LNCaP clone FGC (cell line): ENCODE measurements around the gene KIR3DL1.
"Not testable (repeated sequence)": the region's sequence is repeated elsewhere in the genome, so short reads cannot be mapped to it uniquely, and the experiment has no call there.

ENCODE experiments used
- DNase-seq: peaks from one replicate; pipeline ENCODE4 v3.0.0-alpha.2; 2011; ENCODE audit warnings: low read depth
- H3K4me3 ChIP-seq: 2 replicates; pipeline ENCODE4 v1.5.1; 2011; ENCODE audit warnings: mild to moderate bottlenecking, low read depth, low read length, control low read depth
- TF ChIP-seq, protein P1 (sequence below): IDR thresholded peaks from 2 replicates; pipeline ENCODE4 v1.5.1; 2012; ENCODE audit warnings: mild to moderate bottlenecking; ENCODE audit not compliant: control insufficient read depth, insufficient read depth; ENCODE audit errors: extremely low read depth

The KIR3DL1 gene

DNA sequence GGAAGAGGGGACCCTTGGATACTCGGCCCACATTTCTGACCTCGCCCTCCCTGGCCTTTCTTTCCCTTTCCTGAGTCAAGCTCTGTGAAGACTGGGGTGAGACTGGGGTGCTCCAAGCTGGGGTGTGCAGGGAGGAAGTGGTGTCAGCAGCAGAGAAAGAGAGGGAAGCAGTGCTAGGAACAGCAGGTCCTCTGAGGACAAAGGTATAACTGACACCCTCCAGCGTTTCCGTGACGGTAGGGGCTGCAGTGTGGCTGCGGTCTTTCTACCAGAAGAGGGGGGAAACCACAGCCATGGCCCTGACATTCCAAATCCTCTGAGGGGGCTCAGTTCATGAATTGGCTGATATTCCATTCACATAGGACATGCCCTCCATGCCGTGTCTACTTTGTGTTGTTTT lies 35.1 kb downstream of the KIR3DL1 start:
- TF ChIP-seq, protein P1, sequence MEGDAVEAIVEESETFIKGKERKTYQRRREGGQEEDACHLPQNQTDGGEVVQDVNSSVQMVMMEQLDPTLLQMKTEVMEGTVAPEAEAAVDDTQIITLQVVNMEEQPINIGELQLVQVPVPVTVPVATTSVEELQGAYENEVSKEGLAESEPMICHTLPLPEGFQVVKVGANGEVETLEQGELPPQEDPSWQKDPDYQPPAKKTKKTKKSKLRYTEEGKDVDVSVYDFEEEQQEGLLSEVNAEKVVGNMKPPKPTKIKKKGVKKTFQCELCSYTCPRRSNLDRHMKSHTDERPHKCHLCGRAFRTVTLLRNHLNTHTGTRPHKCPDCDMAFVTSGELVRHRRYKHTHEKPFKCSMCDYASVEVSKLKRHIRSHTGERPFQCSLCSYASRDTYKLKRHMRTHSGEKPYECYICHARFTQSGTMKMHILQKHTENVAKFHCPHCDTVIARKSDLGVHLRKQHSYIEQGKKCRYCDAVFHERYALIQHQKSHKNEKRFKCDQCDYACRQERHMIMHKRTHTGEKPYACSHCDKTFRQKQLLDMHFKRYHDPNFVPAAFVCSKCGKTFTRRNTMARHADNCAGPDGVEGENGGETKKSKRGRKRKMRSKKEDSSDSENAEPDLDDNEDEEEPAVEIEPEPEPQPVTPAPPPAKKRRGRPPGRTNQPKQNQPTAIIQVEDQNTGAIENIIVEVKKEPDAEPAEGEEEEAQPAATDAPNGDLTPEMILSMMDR: no peak
- no peak for DNase-seq

DNA sequence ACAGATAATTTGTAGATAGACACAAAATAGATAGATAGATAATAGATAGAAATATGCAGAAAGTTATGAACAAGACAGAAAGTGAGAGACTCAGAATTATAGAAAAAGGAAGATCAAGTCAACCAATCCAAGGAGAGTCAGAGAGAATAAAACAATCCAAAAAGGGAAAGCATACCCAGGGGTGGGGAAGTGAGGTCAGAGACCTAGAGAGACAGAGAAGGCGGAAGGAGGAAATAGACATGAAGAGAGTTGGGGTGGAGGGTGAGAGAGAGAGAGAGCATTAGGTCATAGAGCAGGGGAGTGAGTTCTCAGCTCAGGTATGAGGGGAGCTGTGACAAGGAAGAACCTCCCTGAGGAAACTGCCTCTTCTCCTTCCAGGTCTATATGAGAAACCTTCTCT lies 39.0 kb downstream of the KIR3DL1 start:
- not testable (repeated sequence) for H3K4me3 ChIP-seq, DNase-seq

More for the DNA sequence above, 35.1 kb downstream of the KIR3DL1 start:
- no peak overlapping the region for H3K4me3 ChIP-seq

DNA sequence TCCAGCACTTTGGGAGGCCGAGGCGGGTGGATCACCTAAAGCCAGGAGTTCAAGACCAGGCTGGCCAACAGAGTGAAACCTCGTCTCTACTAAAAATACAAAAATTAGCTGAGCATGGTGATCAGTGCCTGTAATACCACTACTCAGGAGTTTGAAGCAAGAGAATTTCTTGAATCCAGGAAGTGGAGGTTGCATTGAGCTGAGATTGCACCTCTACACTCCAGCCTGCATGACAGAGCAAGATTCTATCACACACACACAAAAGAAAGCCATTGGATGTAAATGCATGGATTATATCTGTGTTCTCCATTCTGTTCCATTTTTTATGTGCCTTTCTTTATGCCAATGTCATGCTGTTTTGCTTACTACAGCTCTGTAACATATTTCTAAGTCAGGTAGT lies 42.2 kb downstream of the KIR3DL1 start:
- not testable (repeated sequence) for DNase-seq, H3K4me3 ChIP-seq

DNA sequence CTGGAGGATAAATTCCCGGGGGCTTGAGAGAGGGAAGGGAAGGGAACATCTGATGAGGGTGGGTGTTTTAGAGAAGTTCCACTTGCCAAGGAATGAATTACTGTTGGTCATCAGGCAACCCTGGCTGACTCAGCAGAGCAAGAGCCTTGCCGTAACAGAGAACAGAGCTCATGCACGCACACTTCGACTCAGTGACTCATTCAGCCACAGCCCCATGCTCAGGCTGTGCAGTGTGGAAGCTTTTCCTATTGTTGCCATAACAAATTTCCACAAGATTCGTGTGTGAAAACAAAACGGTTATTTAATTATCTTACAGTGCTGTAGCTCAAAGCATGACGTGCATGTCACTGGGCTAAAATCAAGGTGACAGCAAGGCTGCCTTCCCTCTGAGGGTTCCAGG lies 43.2 kb downstream of the KIR3DL1 start:
- not testable (repeated sequence) for H3K4me3 ChIP-seq, DNase-seq

DNA sequence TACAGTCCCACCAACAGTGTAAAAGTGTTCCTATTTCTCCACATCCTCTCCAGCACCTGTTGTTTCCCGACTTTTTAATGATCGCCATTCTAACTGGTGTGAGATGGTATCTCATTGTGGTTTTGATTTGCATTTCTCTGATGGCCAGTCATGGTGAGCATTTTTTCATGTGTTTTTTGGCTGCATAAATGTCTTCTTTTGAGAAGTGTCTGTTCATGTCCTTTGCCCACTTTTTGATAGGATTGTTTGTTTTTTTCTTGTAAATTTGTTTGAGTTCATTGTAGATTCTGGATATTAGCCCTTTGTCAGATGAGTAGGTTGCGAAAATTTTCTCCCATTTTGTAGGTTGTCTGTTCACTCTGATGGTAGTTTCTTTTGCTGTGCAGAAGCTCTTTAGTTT lies 47.2 kb downstream of the KIR3DL1 start:
- H3K4me3 ChIP-seq, DNase-seq: not testable (repeated sequence)

DNA sequence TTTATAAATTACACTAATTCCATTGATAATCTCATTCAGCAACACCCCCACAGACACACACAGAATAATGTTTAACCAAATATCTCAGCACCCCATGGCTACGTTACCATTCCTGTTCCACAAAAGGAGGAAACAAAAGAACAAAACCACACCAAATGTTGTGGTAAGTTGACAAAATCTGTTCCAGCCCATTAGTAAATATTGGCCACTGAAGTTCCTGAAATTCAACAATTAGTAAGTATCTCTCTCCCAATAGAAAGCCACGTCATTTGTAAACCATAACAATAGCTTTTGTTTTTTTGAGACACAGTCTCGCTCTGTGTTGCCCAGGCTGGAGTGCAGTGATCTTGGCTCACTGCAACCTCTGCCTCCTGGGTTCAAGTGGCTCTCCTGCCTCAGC lies 55.4 kb downstream of the KIR3DL1 start:
- H3K4me3 ChIP-seq: no peak overlapping the region
- no peak for DNase-seq
- TF ChIP-seq, protein P1: no peak

DNA sequence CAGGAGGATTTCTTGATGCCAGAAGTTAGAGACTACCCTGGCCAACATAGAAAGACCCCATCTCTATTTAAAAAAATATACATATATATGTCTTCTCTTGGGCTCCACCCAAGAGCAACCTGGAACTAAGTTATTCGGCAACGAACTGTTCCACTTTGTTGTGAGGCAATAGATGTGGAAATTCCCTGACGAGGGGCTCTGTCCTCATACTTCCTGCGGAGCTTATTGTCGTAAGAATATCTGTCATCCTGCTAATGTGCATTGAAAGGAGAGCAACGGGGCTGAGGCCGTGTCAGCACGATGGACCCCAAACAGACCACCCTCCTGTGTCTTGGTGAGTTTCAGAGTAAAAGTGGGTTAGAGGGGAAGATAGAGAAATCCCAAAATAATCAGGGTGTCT lies 57.7 kb downstream of the KIR3DL1 start, which contains the start of gene FCAR:
Gene FCAR (plus strand): TSS at position 246 of the 400 bp plus-strand sequence. CDS start 55 bp downstream, at position 301.
- no peak within 1 kb of the TSS for H3K4me3 ChIP-seq
- no peak for DNase-seq
- TF ChIP-seq, protein P1: no peak

DNA sequence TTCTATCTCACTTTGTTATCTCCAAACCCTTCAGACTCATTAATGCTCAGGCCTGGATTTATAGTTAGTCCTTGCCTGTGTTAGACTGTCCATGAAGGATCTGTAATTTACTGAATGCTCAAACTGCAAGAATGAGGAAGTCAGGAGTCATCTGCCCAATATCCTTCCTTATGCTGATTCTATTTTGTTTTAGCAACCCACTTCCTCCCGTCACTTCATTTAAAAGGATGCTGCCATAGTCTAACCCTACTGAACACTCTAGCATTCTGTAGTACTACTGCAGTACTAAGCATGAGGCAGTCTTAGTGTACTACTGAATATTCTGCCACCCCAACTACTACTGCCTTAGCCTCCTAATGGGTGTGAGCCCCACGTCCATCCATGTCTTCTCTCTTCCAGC lies 59.2 kb downstream of the KIR3DL1 start:
- TF ChIP-seq, protein P1: no peak
- no peak for DNase-seq
- no peak overlapping the region for H3K4me3 ChIP-seq

DNA sequence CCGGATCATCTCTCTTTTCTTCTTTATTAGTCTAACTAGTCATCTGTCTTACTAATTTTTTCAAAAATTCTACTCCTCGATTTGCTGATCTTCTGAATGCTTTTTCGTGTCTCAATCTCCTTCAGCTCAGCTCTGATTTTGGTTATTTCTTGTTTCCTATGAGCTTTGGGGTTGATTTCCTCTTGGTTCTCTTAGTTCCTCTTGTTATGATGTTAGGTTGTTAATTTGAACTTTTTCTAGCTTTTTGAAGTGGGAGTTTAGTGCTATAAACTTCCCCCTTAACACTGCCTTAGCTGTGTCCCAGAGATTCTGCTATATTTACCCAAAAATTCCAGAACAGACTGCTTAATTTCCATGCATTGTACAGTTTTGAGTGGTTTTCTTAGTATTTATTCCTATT lies 61.2 kb downstream of the KIR3DL1 start:
- TF ChIP-seq, protein P1: no peak
- DNase-seq: no peak

More for the DNA sequence above, 61.2 kb downstream of the KIR3DL1 start:
- H3K4me3 ChIP-seq: no peak overlapping the region
